Measurements from ENCODE around the gene PRPF6.

The PRPF6 gene

GRCh38 chr20:64077541-64077875 lies 96.6 kb downstream of the PRPF6 start:
- DNase-seq (ENCODE audit: low spot score): no peak

GRCh38 chr20:64077876-64078551 lies 97.1 kb downstream of the PRPF6 start:
- no peak for DNase-seq (ENCODE audit: low spot score)

GRCh38 chr20:64078934-64079272 lies 98.0 kb downstream of the PRPF6 start:
- no peak for DNase-seq (ENCODE audit: low spot score)

- DNase-seq (ENCODE audit: low spot score): peak; percentile 45
Observed at GRCh38 chr20:64079273-64080012, 98.5 kb downstream of the PRPF6 start, which contains the start of gene RGS19. Gene RGS19, minus strand, starts transcription at chr20:64079518. Its CDS starts 2,632 bp downstream, at chr20:64076886.

- DNase-seq (ENCODE audit: low spot score): no peak
Observed at GRCh38 chr20:64080013-64080812, 99.3 kb downstream of the PRPF6 start, which contains the start of gene OPRL1. Gene OPRL1, plus strand, starts transcription at chr20:64080082. Its CDS starts 12,639 bp downstream, at chr20:64092721.

GRCh38 chr20:64080813-64081623 lies 100.1 kb downstream of the PRPF6 start:
- no peak for DNase-seq (ENCODE audit: low spot score)

- no peak for DNase-seq (ENCODE audit: low spot score)
Observed at GRCh38 chr20:64081624-64081964, 100.7 kb downstream of the PRPF6 start.

- no peak for DNase-seq (ENCODE audit: low spot score)
Observed at GRCh38 chr20:64082126-64082731, 101.3 kb downstream of the PRPF6 start.
